ENCODE results near the gene MBOAT7. TPM values are rescaled to one million over a fixed set of nuclear protein-coding genes. Genes with fewer than 3 reads are reported as not detected.

MBOAT7 gene
- total and polyA plus RNA-seq, 2 of the 4 experiments (the other 2 are of a cell fraction): 11.3 to 121 TPM

DNA sequence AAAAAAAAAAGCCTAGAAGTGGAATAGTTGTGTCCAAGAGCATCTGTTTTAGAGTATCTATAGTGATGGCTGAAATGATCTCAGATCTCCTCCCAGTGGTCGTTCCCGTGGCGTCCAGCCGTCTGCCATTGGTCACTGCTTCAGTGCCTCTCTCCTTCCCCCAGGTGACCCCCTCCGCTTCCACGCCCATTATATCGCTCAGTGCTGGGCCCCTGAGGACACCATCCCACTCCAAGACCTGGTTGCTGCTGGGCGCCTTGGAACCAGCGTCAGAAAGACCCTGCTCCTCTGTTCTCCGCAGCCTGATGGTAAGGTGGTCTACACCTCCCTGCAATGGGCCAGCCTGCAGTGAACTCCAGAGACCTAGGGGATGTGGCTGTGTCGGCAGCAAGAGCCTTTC is 3.6 kb upstream of the MBOAT7 start:
- no CpG with 5 or more reads among the region's 11 CpGs for WGBS, 2 experiments (ENCODE audit: extremely low coverage in 2 of 2, insufficient read length in 1 of 2)
- no peak overlapping the region for H3K9ac ChIP-seq (ENCODE audit: low read depth, low read length)
- H2AFZ ChIP-seq (replicated peaks; ENCODE audit: low read length, poor library complexity): no peak overlapping the region
- H3K18ac ChIP-seq (ENCODE audit: low read depth, low read length): no peak overlapping the region
- H4K5ac ChIP-seq (ENCODE audit: low read depth, low read length): no peak overlapping the region
- H2AK9ac ChIP-seq (replicated peaks; ENCODE audit: low read depth, low read length, poor library complexity): no peak overlapping the region
- in situ Hi-C loops (cut with MboI; ENCODE audit: low sequenced_read_pairs) (no loop called here), dilution Hi-C loops (cut with HindIII; ENCODE audit: low sequenced_read_pairs, unreplicated experiment) (no loop called here), intact Hi-C loops (cut with micrococcal nuclease) (no loop called here)
- CTCF ChIA-PET: no interaction called here
- no peaks in the 10 kb centered on the region for H3K27me3 ChIP-seq (ENCODE audit: control insufficient read depth, insufficient read depth, low read length)
- H3K4me1 ChIP-seq (ENCODE audit: control insufficient read depth, insufficient read depth, low read length): peaks cover 5% of the 10 kb centered on the region
- no peaks in the 10 kb centered on the region for H3K9me3 ChIP-seq (ENCODE audit: control insufficient read depth, insufficient read depth, low read length)
- H4K8ac ChIP-seq (ENCODE audit: low read depth in 2 of 2, low read length in 2 of 2): no peak overlapping the region
- H3K56ac ChIP-seq (ENCODE audit: extremely low read depth, insufficient read depth, low read length): no peak overlapping the region
- BruUV-seq (replicated peaks): no TSS peak
- TF ChIP-seq CEBPB (IDR thresholded peaks at IDR 0.05; ENCODE audit: low read depth, low read length) (no peak), POLR2A (IDR thresholded peaks at IDR 0.05; ENCODE audit: low read depth, low read length) (no peak), NFE2L2 (IDR thresholded peaks at IDR 0.05; ENCODE audit: low read depth, low read length) (no peak), ELK1 (IDR thresholded peaks at IDR 0.05; ENCODE audit: borderline replicate concordance, low read depth, low read length) (no peak), MAFK (IDR thresholded peaks at IDR 0.05; ENCODE audit: low read depth, low read length) (no peak), SMC3 (IDR thresholded peaks at IDR 0.05; ENCODE audit: low read depth, low read length) (no peak)
- peaks cover 16 to 31% of the 10 kb centered on the region in 2 experiments for H3K79me1 ChIP-seq (ENCODE audit: low read depth in 1 of 2, low read length in 2 of 2)
- H3K14ac ChIP-seq (replicated peaks; ENCODE audit: low read depth, low read length): no peak overlapping the region
- H2BK20ac ChIP-seq (ENCODE audit: low read depth, low read length): no peak overlapping the region
- no peak overlapping the region for H3K4me2 ChIP-seq (ENCODE audit: low read depth, low read length)
- H2BK15ac ChIP-seq (ENCODE audit: low read depth, low read length): no peak overlapping the region
- DNase-seq (no peak), ATAC-seq (ENCODE audit: low read depth) (no peak)
- H4K20me1 ChIP-seq (ENCODE audit: insufficient read depth, low read length): peaks cover 16% of the 10 kb centered on the region
- no peak overlapping the region; the same call in 1 of the 2 replicates for H2AK5ac ChIP-seq (ENCODE audit: low read depth, low read length)
- H3K36me3 ChIP-seq (ENCODE audit: control insufficient read depth, insufficient read depth, low read length): peaks cover 5% of the 10 kb centered on the region; the same call in 1 of the 2 replicates
- POLR2A ChIA-PET (ENCODE audit: unreplicated experiment): no interaction called here
- H4K91ac ChIP-seq (ENCODE audit: insufficient read depth, low read depth, low read length): no peak overlapping the region
- H3K4ac ChIP-seq (ENCODE audit: low read depth, low read length): no peak overlapping the region
- H3K4me3 ChIP-seq (ENCODE audit: insufficient read depth, low read depth, low read length): no peak overlapping the region
- no peaks in the 10 kb centered on the region for H3K9me1 ChIP-seq (ENCODE audit: insufficient read depth, low read length)
- H2BK120ac ChIP-seq (ENCODE audit: low read depth, low read length): no peak overlapping the region
- H3K27ac ChIP-seq (ENCODE audit: insufficient read depth, low read length): no peak overlapping the region
- no peak overlapping the region for H3K23ac ChIP-seq (ENCODE audit: low read depth, low read length)
- H2BK5ac ChIP-seq (ENCODE audit: low read depth, low read length, poor library complexity, severe bottlenecking): no peak overlapping the region

Data from IMR-90 (cell line).